Uterus (tissue), 2 donors: ENCODE data around the gene KLF15.

Source experiments
- CTCF ChIP-seq, 4 experiments: fragments of 200-600 bp in 2 of 4; fragments of 450-650 bp in 2 of 4; sonication (generic) in 2 of 4; IDR thresholded peaks; one replicate each; pipeline ENCODE4 v1.5.1; 2016 to 2019; ENCODE audit warnings: antibody characterized with exemption in 4 of 4, mild to moderate bottlenecking in 2 of 4, moderate library complexity in 1 of 4
- POLR2A ChIP-seq, 2 donors: fragments of 450-650 bp; IDR thresholded peaks; one replicate each; pipeline ENCODE4 v1.6.1; 2016; ENCODE audit warnings: antibody characterized with exemption in 2 of 2, mild to moderate bottlenecking in 1 of 2, moderate library complexity in 1 of 2

DNA sequence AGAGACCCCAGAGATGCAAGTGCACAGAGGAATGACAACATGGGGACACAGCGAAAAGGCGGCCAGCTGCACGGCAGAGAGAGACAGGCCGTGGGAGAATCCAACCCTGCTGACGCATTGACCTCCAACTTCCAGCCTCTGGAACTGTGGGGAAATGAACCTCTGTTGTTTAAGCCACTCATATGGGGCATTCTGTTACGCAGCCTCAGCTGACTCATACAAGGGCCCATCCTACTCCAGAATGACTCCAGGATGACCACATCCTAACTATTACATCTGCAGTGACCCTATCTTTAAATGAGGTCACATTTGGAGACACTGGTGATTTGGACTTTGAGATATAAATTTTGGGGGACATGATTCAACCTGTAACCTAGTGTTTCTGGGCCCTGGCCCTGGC, 44.0 kb downstream of the KLF15 start:
- no peak for TF ChIP-seq CTCF (IDR thresholded peaks at IDR 0.05)
- TF ChIP-seq POLR2A (IDR thresholded peaks at IDR 0.05), result no peak
